Ovary (tissue), 9 donors: ENCODE results near the gene SLC39A11. TPM values are rescaled to one million over a fixed set of nuclear protein-coding genes. Genes with fewer than 3 reads are reported as not detected.

Source experiments
- DNase-seq, 5 donors: peaks; one replicate each; pipeline ENCODE4 v3.0.0-alpha.2; 2019 to 2020
- H3K27ac ChIP-seq, 2 donors: fragments of 200-600 bp; one replicate each; pipeline versions ENCODE4 v1.5.1 to v1.8.0; 2019 to 2022
- H3K27me3 ChIP-seq: fragments of 200-600 bp; one replicate; pipeline ENCODE4 v1.8.0; 2022
- H3K36me3 ChIP-seq: fragments of 200-600 bp; sonication (generic); one replicate; pipeline ENCODE4 v1.5.1; 2019
- H3K4me1 ChIP-seq: one replicate; pipeline ENCODE4 v1.8.1; 2013; ENCODE audit warnings: mild to moderate bottlenecking, moderate library complexity; ENCODE audit not compliant: insufficient read depth
- H3K4me3 ChIP-seq: fragments of 200-600 bp; sonication (generic); one replicate; pipeline ENCODE4 v1.5.1; 2017
- H3K9me3 ChIP-seq, 2 donors: fragments of 200-600 bp in 1 of 2; sonication (generic) in 1 of 2; one replicate each; pipeline versions ENCODE4 v1.5.1 to v1.8.1; 2013 to 2019; ENCODE audit warnings: mild to moderate bottlenecking in 1 of 2, moderate library complexity in 1 of 2
- EP300 ChIP-seq: sonication (generic); formaldehyde crosslinking; IDR thresholded peaks from one replicate; pipeline ENCODE4 v1.6.1; 2017; ENCODE audit warnings: antibody characterized with exemption
- POLR2A ChIP-seq: fragments of 450-650 bp; IDR thresholded peaks from one replicate; pipeline ENCODE4 v1.6.1; 2017; ENCODE audit warnings: antibody characterized with exemption, mild to moderate bottlenecking, moderate library complexity
- WGBS, 3 donors: extraction: QIAGEN DNeasy Blood & Tissue Kit in 1 of 3; methylation state at CpG; one replicate each; pipeline versions ENCODE4 v1.1.5 to v1.1.7; 2013 to 2017; 5-methylcytosine and 5-hydroxymethylcytosine counted together
- intact Hi-C, 4 donors: fragments of 100-400 bp; cut with DNase I; formaldehyde crosslinking; loops; one replicate each; pipeline versions ENCODE4 v1.11.0 to v1.15.1; 2022 to 2023
- polyA plus RNA-seq, 2 donors: library from polyadenylated mRNA; stranded (reverse); fragments of 200-250 nt in 1 of 2; fragments of 350-450 nt in 1 of 2; fragmentation: Illumina TruSeq in 1 of 2; extraction: RNeasy Lipid Tissue Mini Kit (QIAGEN cat#74804) in 1 of 2; gene quantifications; one replicate each; pipeline ENCODE4 v1.2.3, GENCODE V29; 2013 to 2014
- total RNA-seq, 7 donors: library from RNA; depleted of rRNA in 2 of 7; stranded (reverse); fragments of >200 nt in 2 of 7; fragmentation: NEBNext Ultra II Directional in 3 of 7; extraction: Animal tissue kit (Norgen Biotek cat#: 25700) in 3 of 7; gene quantifications; one replicate each; pipeline versions ENCODE4 v1.1.0 to v1.2.4, GENCODE V29; 2016 to 2023
- TF ChIP-seq, protein P1 (sequence below), 3 donors: fragments of 450-650 bp in 2 of 3; fragments of 200-600 bp in 1 of 3; IDR thresholded peaks; one replicate each; pipeline versions ENCODE4 v1.5.1 to v1.8.0; 2016 to 2022; ENCODE audit warnings: antibody characterized with exemption in 3 of 3, mild to moderate bottlenecking in 1 of 3
- donor health status: DM: no; HTN: no; CAD: no; lungs with moderate emphysema.
- donor health status: DM: no; HTN: no; CAD: no.
- donor health status: Bipolar disorder and iron deficiency.
- donor health status: DM: yes; HTN: yes; CAD: no.
- donor health status: DM: no; HTN: no; CAD: no.
- donor health status: DM: yes; HTN: yes; CAD: no.

The SLC39A11 gene
- total and polyA plus RNA-seq, 9 donors = 4.0 to 21.2 (median 10.1) TPM

DNA sequence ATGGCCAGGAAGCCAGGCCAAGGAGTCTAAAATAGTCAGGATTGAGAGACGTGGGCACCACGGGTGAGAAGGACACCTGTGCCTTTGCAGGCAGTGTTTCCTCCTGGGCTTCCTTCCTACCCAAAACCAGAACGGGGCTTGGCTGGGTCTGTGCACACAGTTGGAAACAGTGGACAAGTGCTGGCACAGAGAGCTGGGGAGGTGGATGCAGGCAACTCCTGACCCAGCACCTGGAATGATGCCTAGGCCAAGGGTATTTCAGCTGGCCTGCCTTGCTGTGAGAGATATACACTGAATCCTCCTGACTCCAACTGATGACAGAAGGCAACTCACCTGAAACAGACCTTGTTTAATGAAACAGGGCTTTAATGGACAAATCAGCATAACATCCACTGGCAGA, 186.2 kb downstream of the SLC39A11 start:
- Histone ChIP-seq H3K27me3 (no peaks in the 10 kb centered on the region), H3K36me3 (no peaks in the 10 kb centered on the region), H3K9me3 (no peaks in the 10 kb centered on the region), H3K27ac (no peak overlapping the region), H3K4me1 (no peaks in the 10 kb centered on the region), H3K4me3 (no peak overlapping the region)
- DNase-seq = no peak
- intact Hi-C loops = no loop called here
- TF ChIP-seq POLR2A (no peak), EP300 (no peak)
- TF ChIP-seq, protein P1, sequence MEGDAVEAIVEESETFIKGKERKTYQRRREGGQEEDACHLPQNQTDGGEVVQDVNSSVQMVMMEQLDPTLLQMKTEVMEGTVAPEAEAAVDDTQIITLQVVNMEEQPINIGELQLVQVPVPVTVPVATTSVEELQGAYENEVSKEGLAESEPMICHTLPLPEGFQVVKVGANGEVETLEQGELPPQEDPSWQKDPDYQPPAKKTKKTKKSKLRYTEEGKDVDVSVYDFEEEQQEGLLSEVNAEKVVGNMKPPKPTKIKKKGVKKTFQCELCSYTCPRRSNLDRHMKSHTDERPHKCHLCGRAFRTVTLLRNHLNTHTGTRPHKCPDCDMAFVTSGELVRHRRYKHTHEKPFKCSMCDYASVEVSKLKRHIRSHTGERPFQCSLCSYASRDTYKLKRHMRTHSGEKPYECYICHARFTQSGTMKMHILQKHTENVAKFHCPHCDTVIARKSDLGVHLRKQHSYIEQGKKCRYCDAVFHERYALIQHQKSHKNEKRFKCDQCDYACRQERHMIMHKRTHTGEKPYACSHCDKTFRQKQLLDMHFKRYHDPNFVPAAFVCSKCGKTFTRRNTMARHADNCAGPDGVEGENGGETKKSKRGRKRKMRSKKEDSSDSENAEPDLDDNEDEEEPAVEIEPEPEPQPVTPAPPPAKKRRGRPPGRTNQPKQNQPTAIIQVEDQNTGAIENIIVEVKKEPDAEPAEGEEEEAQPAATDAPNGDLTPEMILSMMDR (IDR thresholded peaks at IDR 0.05) = no peak
- 62 to 88% (median 80%) methylated on average over 3 of the region's 3 CpGs for WGBS, 3 donors

DNA sequence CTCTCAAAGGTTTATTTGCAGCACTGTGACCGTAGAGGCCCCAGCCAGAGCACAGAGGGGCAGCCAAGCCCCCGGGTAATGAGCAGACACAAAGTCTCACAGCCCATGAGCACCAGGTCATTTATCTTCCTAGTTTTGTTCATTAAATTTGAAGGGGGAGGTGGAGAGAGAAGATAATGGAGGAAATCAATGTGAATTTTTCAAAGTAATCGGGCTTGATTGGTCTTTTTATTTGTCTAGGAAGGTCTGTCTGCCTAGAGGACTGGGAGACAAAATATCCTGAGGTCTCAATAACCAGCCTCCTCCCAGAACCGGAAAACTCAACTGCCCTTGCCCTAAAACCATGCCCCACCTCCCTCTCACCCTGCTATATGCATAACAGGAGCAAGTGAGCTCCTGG, 189.0 kb downstream of the SLC39A11 start:
- no peak for DNase-seq
- Histone ChIP-seq H3K27ac (no peak overlapping the region), H3K27me3 (no peaks in the 10 kb centered on the region), H3K36me3 (no peaks in the 10 kb centered on the region), H3K9me3 (no peaks in the 10 kb centered on the region), H3K4me3 (no peak overlapping the region), H3K4me1 (no peaks in the 10 kb centered on the region)
- intact Hi-C loops = no loop called here
- TF ChIP-seq EP300 (no peak), POLR2A (no peak)
- TF ChIP-seq, protein P1 (IDR thresholded peaks at IDR 0.05) = no peak
- WGBS, 3 donors = 23 to 35% (median 32%) methylated on average over 4 of the region's 4 CpGs

GRCh38 chr17:72901657-72902056, 190.8 kb downstream of the SLC39A11 start:
- intact Hi-C loops = no loop called here
- WGBS, 3 donors = 94 to 98% (median 98%) methylated on average over 3 of the region's 3 CpGs
- DNase-seq = no peak
- no peaks in the 10 kb centered on the region for H3K27me3 ChIP-seq
- no peaks in the 10 kb centered on the region for H3K9me3 ChIP-seq
- no peak overlapping the region for H3K4me3 ChIP-seq
- TF ChIP-seq EP300 (no peak), POLR2A (no peak)
- TF ChIP-seq, protein P1 (IDR thresholded peaks at IDR 0.05) = no peak
- H3K27ac ChIP-seq = no peak overlapping the region
- no peaks in the 10 kb centered on the region for H3K36me3 ChIP-seq
- H3K4me1 ChIP-seq = no peaks in the 10 kb centered on the region

DNA sequence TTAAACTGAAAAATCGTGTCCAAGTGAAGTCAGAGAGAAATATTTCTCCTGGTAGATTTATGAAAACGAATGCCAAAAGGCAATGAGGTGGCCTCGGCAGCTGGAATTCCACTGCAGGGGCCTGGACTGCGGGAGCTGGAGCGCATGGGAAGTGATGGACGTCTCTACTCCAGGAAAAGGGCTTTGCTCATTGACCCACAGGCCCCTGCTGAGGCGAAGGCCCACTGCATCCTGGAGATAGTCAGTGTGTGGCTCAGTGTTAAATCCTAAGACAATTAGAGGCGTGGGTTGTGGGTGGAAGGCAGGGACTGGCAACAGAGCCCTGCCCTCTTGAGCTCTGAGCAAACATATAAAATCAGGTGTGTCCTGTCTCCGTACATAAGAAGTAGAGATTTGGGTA, 191.4 kb downstream of the SLC39A11 start:
- no peaks in the 10 kb centered on the region for H3K27me3 ChIP-seq
- intact Hi-C loops = no loop called here
- no peak overlapping the region for H3K4me3 ChIP-seq
- no peaks in the 10 kb centered on the region for H3K36me3 ChIP-seq
- no peak overlapping the region for H3K27ac ChIP-seq
- no peaks in the 10 kb centered on the region for H3K4me1 ChIP-seq
- 53 to 57% (median 55%) methylated on average over 9 of the region's 9 CpGs for WGBS, 3 donors
- TF ChIP-seq POLR2A (no peak), EP300 (no peak)
- TF ChIP-seq, protein P1 (IDR thresholded peaks at IDR 0.05) = no peak
- DNase-seq = no peak
- no peaks in the 10 kb centered on the region for H3K9me3 ChIP-seq

- H3K4me3 ChIP-seq = no peak overlapping the region
- H3K27me3 ChIP-seq = no peaks in the 10 kb centered on the region
- no peak overlapping the region for H3K27ac ChIP-seq
- TF ChIP-seq, protein P1 (IDR thresholded peaks at IDR 0.05) = no peak
- TF ChIP-seq EP300 (no peak), POLR2A (no peak)
- H3K9me3 ChIP-seq = no peaks in the 10 kb centered on the region
- DNase-seq = no peak
- no peaks in the 10 kb centered on the region for H3K4me1 ChIP-seq
- no peaks in the 10 kb centered on the region for H3K36me3 ChIP-seq
- WGBS, 3 donors = 56 to 67% (median 63%) methylated on average over 6 of the region's 6 CpGs
- intact Hi-C loops = no loop called here
Measured at GRCh38 chr17:72900654-72900971, 191.9 kb downstream of the SLC39A11 start.
